Suprapubic skin (tissue), 4 donors: ENCODE measurements around the gene LEP. TPM values are rescaled to one million over a fixed set of nuclear protein-coding genes. Genes with fewer than 3 reads are reported as not detected.

Source experiments
- DNase-seq, 2 donors: peaks; one replicate each; pipeline ENCODE4 v3.0.0-alpha.2; 2019; ENCODE audit warnings: low spot score in 2 of 2
- H3K27ac ChIP-seq: fragments of 200-600 bp; sonication (generic); one replicate; pipeline ENCODE4 v1.5.1; 2019
- H3K27me3 ChIP-seq: fragments of 200-600 bp; sonication (generic); one replicate; pipeline ENCODE4 v1.5.1; 2019
- H3K36me3 ChIP-seq: fragments of 200-600 bp; sonication (generic); one replicate; pipeline ENCODE4 v1.5.1; 2019
- H3K4me1 ChIP-seq: fragments of 200-600 bp; sonication (generic); one replicate; pipeline ENCODE4 v1.5.1; 2019
- H3K4me3 ChIP-seq: fragments of 200-600 bp; sonication (generic); one replicate; pipeline ENCODE4 v1.5.1; 2019; ENCODE audit warnings: mild to moderate bottlenecking
- H3K9me3 ChIP-seq: fragments of 200-600 bp; sonication (generic); one replicate; pipeline ENCODE4 v1.5.1; 2019
- CTCF ChIP-seq, 2 donors: fragments of 200-600 bp in 1 of 2; fragments of 450-650 bp in 1 of 2; sonication (generic) in 1 of 2; IDR thresholded peaks; one replicate each; pipeline ENCODE4 v1.5.1; 2016 to 2019; ENCODE audit warnings: antibody characterized with exemption in 2 of 2, mild to moderate bottlenecking in 1 of 2, moderate library complexity in 1 of 2
- EP300 ChIP-seq: sonication (generic); formaldehyde crosslinking; IDR thresholded peaks from one replicate; pipeline ENCODE4 v1.6.1; 2017; ENCODE audit warnings: antibody characterized with exemption
- POLR2A ChIP-seq, 2 donors: fragments of 450-650 bp; IDR thresholded peaks; one replicate each; pipeline ENCODE4 v1.6.1; 2017; ENCODE audit warnings: antibody characterized with exemption in 2 of 2, mild to moderate bottlenecking in 2 of 2, moderate library complexity in 2 of 2
- POLR2AphosphoS5 ChIP-seq, 3 donors: sonication (generic); formaldehyde crosslinking; IDR thresholded peaks; one replicate each; pipeline ENCODE4 v1.6.1; 2017; ENCODE audit warnings: antibody characterized with exemption in 3 of 3
- WGBS: methylation state at CpG from one replicate; pipeline ENCODE4 v1.1.5; 2018; 5-methylcytosine and 5-hydroxymethylcytosine counted together
- total RNA-seq, 4 donors: library from RNA; depleted of rRNA; stranded (reverse); fragments of >200 nt; gene quantifications; one replicate each; pipeline ENCODE4 v1.1.0, GENCODE V29; 2016

The LEP gene
- total RNA-seq, 4 donors from 2014 or later = 0.76 to 11.8 (median 4.8) TPM

DNA sequence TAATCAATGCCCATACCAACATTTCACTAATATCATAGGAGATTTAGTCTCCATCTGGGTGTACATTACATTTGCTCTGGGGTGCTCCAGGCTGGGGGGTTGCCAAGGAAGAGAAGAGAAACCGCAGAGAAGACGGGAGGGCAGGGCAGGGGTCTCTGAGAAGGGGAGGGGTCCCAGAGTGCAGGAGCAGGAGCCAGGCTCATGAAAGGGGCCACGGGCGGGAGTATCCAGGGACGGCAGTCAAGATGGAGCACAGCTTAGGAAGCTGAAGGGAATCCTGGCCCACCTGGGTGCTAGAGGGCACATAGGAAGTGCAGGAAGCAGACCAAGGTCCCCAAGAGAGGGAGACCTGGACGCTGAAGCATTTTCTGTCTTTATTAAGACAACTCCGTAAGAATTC, 2.2 kb downstream of the LEP start:
- no peaks in the 10 kb centered on the region for H3K4me1 ChIP-seq
- peaks cover 41% of the 10 kb centered on the region for H3K27me3 ChIP-seq
- H3K9me3 ChIP-seq = peaks cover 6% of the 10 kb centered on the region
- H3K36me3 ChIP-seq = no peaks in the 10 kb centered on the region
- TF ChIP-seq CTCF (IDR thresholded peaks at IDR 0.05) = no peak
- TF ChIP-seq POLR2A (IDR thresholded peaks at IDR 0.05) = no peak
- TF ChIP-seq POLR2AphosphoS5 (IDR thresholded peaks at IDR 0.05) = no peak
- no peak for TF ChIP-seq EP300
- DNase-seq = no peak
- H3K4me3 ChIP-seq = no peak overlapping the region
- 95% methylated on average over 7 of the region's 7 CpGs for WGBS
- no peak overlapping the region for H3K27ac ChIP-seq

DNA sequence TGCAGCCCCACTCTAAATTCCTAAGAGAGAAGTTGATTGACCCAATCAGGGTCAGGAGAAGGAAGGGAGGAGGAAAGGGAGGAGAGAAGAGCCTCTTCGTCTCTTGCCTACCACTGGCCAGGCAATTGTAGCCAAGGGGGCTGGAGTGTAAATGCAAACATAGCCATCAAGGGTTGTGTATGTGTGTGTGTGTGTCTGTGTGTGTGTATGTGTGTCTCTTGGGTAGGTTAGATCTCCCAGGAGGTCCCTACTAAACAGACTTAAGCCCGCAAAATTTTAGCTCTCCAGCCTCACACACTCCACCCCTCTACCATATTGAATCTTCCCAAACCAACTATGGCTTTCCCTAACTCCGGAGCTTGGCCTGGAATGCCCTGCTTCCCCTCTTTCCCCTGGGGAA, 3.8 kb downstream of the LEP start:
- Histone ChIP-seq H3K9me3 (no peaks in the 10 kb centered on the region), H3K4me1 (no peaks in the 10 kb centered on the region), H3K4me3 (no peak overlapping the region), H3K36me3 (no peaks in the 10 kb centered on the region), H3K27ac (no peak overlapping the region), H3K27me3 (peaks cover 41% of the 10 kb centered on the region)
- no peak for TF ChIP-seq POLR2AphosphoS5 (IDR thresholded peaks at IDR 0.05)
- TF ChIP-seq EP300 = no peak
- no peak for TF ChIP-seq POLR2A (IDR thresholded peaks at IDR 0.05)
- no peak for TF ChIP-seq CTCF (IDR thresholded peaks at IDR 0.05)
- no peak for DNase-seq
- WGBS = 81% methylated on average over 3 of the region's 3 CpGs

DNA sequence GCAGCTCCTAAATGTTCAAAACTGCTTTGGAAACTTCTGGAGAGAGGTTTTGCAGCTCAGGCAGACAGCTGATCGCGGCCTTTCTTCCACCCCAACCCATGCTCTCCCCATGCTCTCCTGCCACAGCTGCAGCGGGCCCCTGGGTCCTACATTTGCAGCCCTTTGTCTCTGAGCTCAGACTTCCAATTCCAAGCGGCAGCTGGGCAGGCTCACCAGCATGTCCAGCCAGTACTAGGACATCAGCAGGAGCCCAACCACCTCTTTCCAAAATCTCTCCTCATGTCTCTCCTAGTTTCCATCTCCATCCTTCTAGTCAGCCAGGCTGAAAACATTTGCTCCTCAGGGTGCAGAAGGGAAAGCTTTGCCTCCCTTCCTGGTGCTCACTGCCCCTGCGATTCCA, 6.0 kb downstream of the LEP start:
- 84% methylated on average over 5 of the region's 5 CpGs for WGBS
- no peak for TF ChIP-seq POLR2A (IDR thresholded peaks at IDR 0.05)
- no peak for TF ChIP-seq POLR2AphosphoS5 (IDR thresholded peaks at IDR 0.05)
- no peak for TF ChIP-seq EP300
- TF ChIP-seq CTCF (IDR thresholded peaks at IDR 0.05) = no peak
- H3K27ac ChIP-seq = no peak overlapping the region

DNA sequence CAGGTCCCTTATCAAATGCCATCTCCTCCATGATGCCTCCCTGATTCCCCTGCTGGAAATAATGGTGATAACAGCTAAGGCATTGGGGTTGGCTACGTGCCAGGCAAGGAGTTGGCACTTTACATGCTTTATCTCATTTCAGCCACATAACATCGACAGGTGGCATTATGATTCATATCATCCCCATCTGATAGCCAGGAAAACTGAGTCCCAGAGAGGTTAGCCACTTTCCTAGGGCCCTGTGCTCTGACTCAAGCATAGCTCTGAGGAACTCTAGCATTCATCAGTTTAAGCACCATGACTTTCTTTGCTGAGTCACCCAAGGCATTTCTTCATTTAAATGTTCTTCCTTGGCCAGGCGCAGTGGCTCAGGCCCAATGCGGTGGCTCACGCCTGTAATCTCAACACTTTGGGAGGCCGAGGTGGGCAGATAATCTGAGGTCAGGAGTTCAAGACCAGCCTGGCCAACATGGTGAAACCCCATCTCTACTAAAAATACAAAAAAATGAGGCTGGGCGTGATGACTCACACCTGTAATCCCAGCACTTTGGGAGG, 6.6 kb downstream of the LEP start:
- H3K27me3 ChIP-seq = peaks cover 12% of the 10 kb centered on the region
- 69% methylated on average over 7 of the region's 7 CpGs for WGBS
- H3K36me3 ChIP-seq = no peaks in the 10 kb centered on the region
- H3K4me3 ChIP-seq = no peak overlapping the region
- no peaks in the 10 kb centered on the region for H3K9me3 ChIP-seq
- DNase-seq = no peak
- no peaks in the 10 kb centered on the region for H3K4me1 ChIP-seq
- TF ChIP-seq POLR2A (IDR thresholded peaks at IDR 0.05) (no peak), EP300 (no peak), POLR2AphosphoS5 (IDR thresholded peaks at IDR 0.05) (no peak), CTCF (IDR thresholded peaks at IDR 0.05) (no peak)
- H3K27ac ChIP-seq = no peak overlapping the region

More for the DNA sequence above, 6.0 kb downstream of the LEP start:
- H3K4me1 ChIP-seq = no peaks in the 10 kb centered on the region
- H3K9me3 ChIP-seq = no peaks in the 10 kb centered on the region
- H3K27me3 ChIP-seq = peaks cover 18% of the 10 kb centered on the region
- no peak for DNase-seq
- H3K36me3 ChIP-seq = no peaks in the 10 kb centered on the region
- H3K4me3 ChIP-seq = no peak overlapping the region

- Histone ChIP-seq H3K4me1 (no peaks in the 10 kb centered on the region), H3K27me3 (no peaks in the 10 kb centered on the region), H3K4me3 (no peak overlapping the region), H3K36me3 (no peaks in the 10 kb centered on the region), H3K27ac (no peak overlapping the region), H3K9me3 (no peaks in the 10 kb centered on the region)
- TF ChIP-seq POLR2AphosphoS5 (IDR thresholded peaks at IDR 0.05) (no peak), POLR2A (IDR thresholded peaks at IDR 0.05) (no peak), EP300 (no peak), CTCF (IDR thresholded peaks at IDR 0.05) (no peak)
- no peak for DNase-seq
- WGBS = 69% methylated on average over 4 of the region's 4 CpGs
These were observed 10.3 kb downstream of the LEP start for GRCh38 chr7:128251337-128251736.
